Psoas muscle (tissue), 8 donors: ENCODE data around the gene LYZL4. TPM values are rescaled to one million over a fixed set of nuclear protein-coding genes. Genes with fewer than 3 reads are reported as not detected.

Experiments
- ATAC-seq, 4 donors: fragments of 200-7000 bp; cut with Tn5 transposase; one replicate each; pipeline ENCODE4 v1.9.1; 2020; ENCODE audit warnings: moderate library complexity in 3 of 4, mild to moderate bottlenecking in 2 of 4
- DNase-seq, 2 donors: peaks; one replicate each; pipeline ENCODE4 v3.0.0-alpha.2; 2020
- H3K27ac ChIP-seq: fragments of 200-600 bp; one replicate; pipeline ENCODE4 v1.8.0; 2022
- H3K27me3 ChIP-seq, 3 donors: fragments of 200-600 bp in 1 of 3; one replicate each; pipeline versions ENCODE4 v1.6.1 to v1.8.0; 2013 to 2022; ENCODE audit warnings: low read length in 2 of 3, mild to moderate bottlenecking in 2 of 3, moderate library complexity in 1 of 3; ENCODE audit not compliant: insufficient read depth in 3 of 3
- H3K36me3 ChIP-seq, 2 donors: fragments of 200-600 bp in 1 of 2; one replicate each; pipeline versions ENCODE4 v1.6.1 to v1.8.0; 2013 to 2022; ENCODE audit warnings: low read depth in 1 of 2, mild to moderate bottlenecking in 1 of 2, moderate library complexity in 1 of 2; ENCODE audit not compliant: insufficient read depth in 1 of 2
- H3K4me1 ChIP-seq: fragments of 200-600 bp; one replicate; pipeline ENCODE4 v1.8.0; 2022
- H3K4me3 ChIP-seq: fragments of 200-600 bp; one replicate; pipeline ENCODE4 v1.8.0; 2022; ENCODE audit warnings: mild to moderate bottlenecking
- H3K9me3 ChIP-seq: fragments of 200-600 bp; one replicate; pipeline ENCODE4 v1.8.0; 2022
- CTCF ChIP-seq: fragments of 200-600 bp; IDR thresholded peaks from one replicate; pipeline ENCODE4 v1.8.0; 2022; ENCODE audit warnings: antibody characterized with exemption
- WGBS, 3 donors: extraction: QIAGEN DNeasy Blood & Tissue Kit; methylation state at CpG; one replicate each; pipeline versions ENCODE4 v1.1.6 to v1.1.7; 2013; 5-methylcytosine and 5-hydroxymethylcytosine counted together
- intact Hi-C, 2 donors: fragments of 100-400 bp; cut with DNase I; formaldehyde crosslinking; loops; one replicate each; pipeline versions ENCODE4 v1.11.0 to v1.14.2; 2022
- polyA plus RNA-seq, 3 donors: library from polyadenylated mRNA; stranded (reverse); fragments of 200-250 nt; gene quantifications; one replicate each; pipeline ENCODE4 v1.2.3, GENCODE V29; 2013
- total RNA-seq, 4 donors: library from RNA; stranded (reverse); fragmentation: NEBNext Ultra II Directional in 2 of 4; extraction: Animal tissue kit (Norgen Biotek cat#: 25700) in 2 of 4; gene quantifications; one replicate each; pipeline versions ENCODE4 v1.2.1 to v1.2.4, GENCODE V29; 2021 to 2023
- donor health status: healthy with polysubstance abuse.
- donor health status: DM: no; HTN: no; CAD: no; lungs with moderate emphysema.
- donor health status: Bipolar disorder and iron deficiency.
- donor health status: healthy.
- donor health status: DM: yes; HTN: yes; CAD: no.
- donor health status: DM: no; HTN: no; CAD: no.
- donor health status: DM: no; HTN: no; CAD: no.
- donor health status: DM: yes; HTN: yes; CAD: no.

LYZL4 gene
- total and polyA plus RNA-seq, 7 donors: not detected

GRCh38 chr3:42412526-42413155 is 2.2 kb upstream of the LYZL4 start:
- ATAC-seq: no peak
- Histone ChIP-seq H3K36me3 (no peaks in the 10 kb centered on the region), H3K9me3 (no peaks in the 10 kb centered on the region), H3K4me1 (no peaks in the 10 kb centered on the region), H3K27me3 (peaks cover 0 to 5% (median 0%) of the 10 kb centered on the region in 3 donors), H3K4me3 (no peak overlapping the region), H3K27ac (no peak overlapping the region)
- DNase-seq: no peak
- TF ChIP-seq CTCF: no peak
- intact Hi-C loops: no loop called here
- WGBS, 3 donors: 80 to 87% (median 85%) methylated on average over 6 of the region's 6 CpGs

- WGBS, 3 donors: 71 to 95% (median 84%) methylated on average over 1 of the region's 1 CpG
- intact Hi-C loops: no loop called here
- H3K9me3 ChIP-seq: no peaks in the 10 kb centered on the region
Observed at GRCh38 chr3:42411429-42411828, 1.0 kb upstream of the LYZL4 start.

GRCh38 chr3:42408156-42408555 is 2.3 kb downstream of the LYZL4 start:
- no peaks in the 10 kb centered on the region for H3K4me1 ChIP-seq
- no peak for TF ChIP-seq CTCF
- WGBS, 3 donors: 67 to 79% (median 70%) methylated on average over 2 of the region's 2 CpGs
- H3K4me3 ChIP-seq: no peak overlapping the region
- H3K36me3 ChIP-seq: no peaks in the 10 kb centered on the region
- DNase-seq (no peak), ATAC-seq (no peak)
- no peaks in the 10 kb centered on the region for H3K27me3 ChIP-seq
- H3K27ac ChIP-seq: no peak overlapping the region
- H3K9me3 ChIP-seq: no peaks in the 10 kb centered on the region
- intact Hi-C loops: no loop called here

More at GRCh38 chr3:42411429-42411828, 1.0 kb upstream of the LYZL4 start:
- no peaks in the 10 kb centered on the region for H3K4me1 ChIP-seq
- peaks cover 0 to 5% (median 0%) of the 10 kb centered on the region in 3 donors for H3K27me3 ChIP-seq
- H3K27ac ChIP-seq: no peak overlapping the region
- ATAC-seq: no peak
- TF ChIP-seq CTCF: no peak
- no peak for DNase-seq
- no peak overlapping the region for H3K4me3 ChIP-seq
- no peaks in the 10 kb centered on the region for H3K36me3 ChIP-seq

GRCh38 chr3:42406727-42407450 is 3.5 kb downstream of the LYZL4 start:
- H3K4me1 ChIP-seq: no peaks in the 10 kb centered on the region
- no peaks in the 10 kb centered on the region for H3K27me3 ChIP-seq
- H3K9me3 ChIP-seq: no peaks in the 10 kb centered on the region
- no peak for DNase-seq
- ATAC-seq: no peak
- no peak for TF ChIP-seq CTCF
- H3K27ac ChIP-seq: no peak overlapping the region
- WGBS, 3 donors: 85 to 88% (median 87%) methylated on average over 14 of the region's 14 CpGs
- intact Hi-C loops: no loop called here
- H3K4me3 ChIP-seq: no peak overlapping the region
- no peaks in the 10 kb centered on the region for H3K36me3 ChIP-seq
